Inflammatory macrophage treated with lipopolysaccharide for 1 hour (primary cell): ENCODE results near the gene IMP3.

ENCODE experiments used
- DNase-seq, 2 donors: peaks; one replicate each; pipeline ENCODE4 v3.0.0-alpha.2; 2020 to 2022

IMP3 gene

DNA sequence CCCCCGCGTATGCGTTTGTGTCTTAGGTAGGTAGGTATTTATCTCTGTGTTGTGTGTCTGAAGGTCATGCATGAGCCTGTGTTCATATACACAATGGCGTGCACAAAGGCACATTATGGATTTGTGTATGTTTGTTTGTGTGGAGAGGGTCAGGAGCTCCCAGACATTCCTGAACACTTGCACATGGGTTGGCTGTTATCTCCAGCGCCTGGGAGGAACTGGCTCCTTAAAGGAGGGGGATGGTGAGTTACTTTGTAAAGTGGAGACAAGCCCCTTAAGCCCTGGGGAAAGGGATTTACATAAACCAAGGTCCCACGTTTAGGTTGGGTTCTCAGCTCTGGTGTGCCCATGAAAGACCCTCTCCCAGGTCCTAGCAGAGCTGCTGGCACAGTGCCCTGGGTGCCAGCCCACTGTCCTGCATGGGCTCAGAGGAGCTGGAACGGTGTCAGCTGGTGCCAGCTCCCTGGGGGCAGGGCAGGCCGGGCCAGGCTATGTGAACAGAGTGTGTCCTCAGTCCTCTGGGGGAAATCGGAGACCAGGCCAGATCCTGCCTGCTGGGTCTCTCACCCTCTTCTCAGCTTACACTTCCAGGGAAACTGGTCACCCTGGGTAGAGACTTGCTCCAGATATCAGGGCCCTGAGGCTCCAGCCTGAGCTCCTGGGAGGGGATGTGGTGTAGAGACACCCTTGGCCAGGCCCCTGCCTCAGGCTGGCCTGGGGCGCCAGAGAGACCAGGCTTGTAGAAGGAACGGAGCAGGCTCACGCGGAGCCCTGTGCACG, 32.8 kb upstream of the IMP3 start:
- DNase-seq: no peak

DNA sequence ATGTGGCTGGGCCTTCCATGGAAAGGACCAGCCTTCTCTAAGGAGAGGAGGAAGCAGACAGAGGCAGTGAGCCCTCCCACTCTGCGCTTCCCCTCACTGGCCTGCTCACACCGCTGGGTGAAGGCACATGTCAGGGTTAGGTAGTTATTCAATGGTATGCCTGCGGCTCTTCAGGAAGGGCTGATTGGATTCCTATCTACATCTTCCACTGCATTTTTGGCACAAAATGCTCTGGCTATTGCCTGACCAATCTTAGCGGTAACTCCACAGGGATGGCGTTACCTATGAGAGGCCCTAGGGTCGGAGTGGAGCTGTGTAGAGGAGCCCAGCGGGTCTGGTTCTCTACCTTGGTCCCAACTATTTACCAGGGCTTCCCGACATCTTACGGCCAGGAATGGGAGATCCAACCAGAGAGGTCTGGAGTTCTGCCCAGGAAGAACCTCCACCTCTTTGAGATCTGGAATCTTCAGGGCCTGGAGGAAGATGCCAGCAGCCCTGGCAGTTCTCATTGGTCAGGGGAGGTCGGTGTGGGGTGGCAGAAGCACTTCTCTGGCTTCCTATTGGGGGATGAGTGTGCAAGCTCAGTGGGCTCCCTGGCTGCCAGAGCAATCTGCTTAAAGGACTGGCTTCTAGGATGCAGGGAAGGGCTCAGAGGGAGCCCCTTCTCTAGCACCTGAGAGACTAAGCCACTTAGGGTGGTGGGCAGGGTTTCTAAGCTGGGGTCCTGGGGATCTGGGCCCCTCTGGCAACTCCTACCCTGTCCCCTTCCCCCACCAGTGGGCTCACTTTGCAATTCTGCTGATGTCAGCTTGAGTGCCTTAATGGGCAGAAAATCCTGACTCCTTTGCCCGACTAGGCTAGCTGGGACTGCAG, 31.9 kb upstream of the IMP3 start:
- no peak for DNase-seq

DNA sequence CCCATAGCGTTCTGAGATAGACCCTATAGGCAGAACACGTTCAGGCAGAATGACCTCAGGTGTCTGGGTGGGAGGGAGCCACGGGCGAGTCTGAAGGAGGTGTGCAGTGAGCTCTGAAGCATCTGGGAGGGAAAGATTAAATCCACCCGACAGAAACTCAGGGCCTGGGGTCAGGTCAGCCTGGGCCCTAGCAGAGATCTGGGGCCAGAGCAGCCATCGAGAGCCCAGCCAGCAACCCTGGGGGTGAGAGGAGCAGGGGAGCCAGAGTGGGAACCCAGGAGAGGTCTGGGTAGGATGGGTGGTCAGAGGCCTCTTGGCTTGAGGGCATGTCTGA, 29.8 kb upstream of the IMP3 start:
- no peak for DNase-seq

DNA sequence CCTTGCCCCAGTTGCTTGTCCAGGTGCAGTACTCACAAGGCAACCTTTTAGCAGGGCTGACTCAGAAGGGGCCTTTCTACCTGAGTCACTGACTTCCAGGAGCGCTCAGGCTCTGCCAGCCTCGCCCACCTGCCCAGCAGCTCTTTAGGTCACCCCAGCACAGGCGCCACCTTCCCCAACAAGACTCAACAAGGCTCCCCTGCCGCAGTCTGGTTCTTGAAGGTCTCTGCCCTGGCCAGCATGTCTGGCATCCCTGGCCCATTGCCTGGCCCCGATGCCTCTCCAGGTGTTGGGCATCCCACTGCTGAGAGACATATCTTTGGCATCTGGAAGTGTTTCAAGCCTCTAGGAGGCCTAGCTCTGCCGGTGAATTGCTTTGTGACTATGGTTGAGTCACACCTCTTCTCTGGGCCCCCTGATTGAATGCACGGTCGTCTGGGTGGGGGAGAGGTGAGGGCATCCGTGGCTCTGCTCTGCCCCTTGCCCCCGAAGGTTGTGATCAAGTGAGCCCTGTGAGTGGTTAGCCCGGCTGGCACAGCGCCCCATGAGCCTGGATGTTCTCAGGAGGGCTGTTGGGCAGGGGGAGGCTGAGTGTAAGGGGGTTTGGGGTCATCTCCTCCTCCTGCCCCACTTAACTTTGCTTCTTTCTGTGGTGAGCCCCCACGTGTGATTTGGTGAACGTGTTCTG, 29.3 kb upstream of the IMP3 start:
- DNase-seq: no peak

DNA sequence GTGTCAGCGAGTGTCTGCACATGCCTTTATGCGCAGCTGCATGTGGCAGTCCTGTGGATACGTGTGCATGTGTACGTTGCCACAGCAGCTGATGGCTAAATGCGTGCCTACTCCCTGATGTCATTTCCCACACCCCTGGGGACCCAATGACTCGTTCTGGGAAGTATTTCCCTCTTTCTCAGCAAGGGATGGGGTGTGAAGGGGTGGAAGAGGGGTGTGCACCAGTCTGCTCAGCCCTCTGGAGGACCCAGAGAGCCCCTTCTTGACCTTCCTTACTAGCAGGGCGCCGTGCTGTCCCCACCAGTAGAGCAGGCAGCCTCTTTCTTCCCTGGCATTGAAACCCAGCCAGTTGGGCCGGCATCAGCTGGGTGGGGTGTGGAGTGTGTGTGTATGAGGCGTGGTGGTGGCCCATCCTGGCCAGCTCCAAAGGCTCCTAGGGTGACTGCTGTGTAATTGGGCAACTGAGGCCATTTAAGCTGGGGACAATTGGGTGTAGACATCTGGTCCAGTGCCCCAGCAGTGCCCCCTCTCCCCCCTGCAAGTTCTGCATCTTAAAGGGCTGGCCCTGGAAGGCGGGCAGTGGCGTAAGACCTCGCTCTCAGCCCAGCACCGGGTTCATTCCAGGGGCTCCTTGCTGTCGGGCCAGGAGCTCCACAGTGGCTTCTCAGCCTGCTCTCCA, 26.9 kb upstream of the IMP3 start:
- DNase-seq: peak; percentile 34 to 56

DNA sequence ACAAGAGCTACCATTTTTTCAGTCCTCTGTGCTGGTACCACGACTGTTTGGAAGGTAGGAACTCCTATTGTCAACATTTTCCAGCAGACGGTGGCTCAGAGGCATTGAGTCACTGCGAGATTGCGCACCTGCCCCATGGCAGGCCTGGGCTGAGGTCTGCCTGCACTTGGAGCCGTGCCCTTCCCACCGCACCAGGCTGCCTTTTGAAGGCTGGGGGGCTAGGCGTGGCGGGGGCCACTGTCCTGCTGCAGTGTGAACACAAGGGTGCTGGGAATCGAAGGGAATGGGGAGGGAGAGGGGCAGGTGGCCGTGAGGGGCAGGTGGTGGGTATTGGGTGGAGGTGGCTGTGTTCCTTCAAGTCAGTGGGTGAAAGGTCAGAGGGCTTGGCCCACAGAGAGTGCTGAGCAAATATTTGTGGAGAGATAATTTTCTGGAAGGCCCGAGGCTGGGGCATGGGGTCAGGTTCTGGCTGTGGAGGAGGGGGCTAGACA, 24.0 kb upstream of the IMP3 start:
- DNase-seq: no peak

DNA sequence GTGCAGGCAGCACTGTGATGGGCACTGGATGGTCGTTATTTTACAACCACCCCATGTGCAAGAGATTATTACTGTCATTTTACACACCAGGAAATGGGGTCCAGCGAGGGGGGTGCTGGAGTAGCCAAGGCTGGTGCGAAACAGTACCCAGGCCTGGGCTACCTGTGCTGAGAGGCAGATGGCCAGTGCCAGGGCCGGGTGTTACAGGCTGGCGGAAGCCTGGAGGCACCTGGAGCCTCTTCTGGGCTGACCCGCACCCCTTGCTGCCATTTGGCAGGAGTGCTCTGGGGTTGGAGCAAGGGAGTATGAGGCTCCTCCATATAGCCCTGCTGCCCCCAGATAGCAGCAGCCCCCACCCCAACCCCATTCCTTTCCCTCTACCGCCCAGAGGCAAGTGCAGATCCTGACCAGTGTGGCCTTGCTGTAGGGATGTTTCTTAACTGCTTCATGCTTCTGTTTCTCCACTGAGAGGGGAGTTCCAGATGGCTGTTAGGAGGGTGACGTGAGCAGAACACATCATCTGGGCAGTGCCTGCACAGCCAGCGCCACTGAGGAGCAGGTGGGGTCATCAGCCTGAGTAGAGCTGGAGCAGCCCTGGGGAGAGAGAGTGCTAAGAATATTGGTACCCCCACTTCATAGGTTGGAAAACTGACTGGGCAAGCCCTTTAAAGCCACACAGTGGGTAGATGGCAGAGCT, 22.9 kb upstream of the IMP3 start:
- DNase-seq: no peak

DNA sequence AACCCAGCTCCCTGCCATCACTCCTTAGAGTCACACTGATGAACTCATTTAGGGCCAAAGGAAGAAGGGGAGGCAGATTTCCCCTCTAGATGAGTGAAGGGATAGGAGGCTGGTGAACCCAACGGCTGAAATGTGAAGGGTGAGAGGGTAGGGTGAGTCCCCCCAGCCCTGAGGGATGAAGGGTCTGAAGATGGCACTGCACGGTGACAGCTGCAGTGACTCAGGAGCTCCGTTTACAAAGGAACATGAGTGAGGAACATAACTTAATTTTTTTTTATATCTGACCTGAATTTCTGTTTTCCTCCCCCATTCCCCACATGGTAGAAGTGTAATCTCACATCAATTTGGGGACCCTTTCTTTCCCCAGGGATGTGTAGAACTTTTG, 21.7 kb upstream of the IMP3 start:
- DNase-seq: no peak

DNA sequence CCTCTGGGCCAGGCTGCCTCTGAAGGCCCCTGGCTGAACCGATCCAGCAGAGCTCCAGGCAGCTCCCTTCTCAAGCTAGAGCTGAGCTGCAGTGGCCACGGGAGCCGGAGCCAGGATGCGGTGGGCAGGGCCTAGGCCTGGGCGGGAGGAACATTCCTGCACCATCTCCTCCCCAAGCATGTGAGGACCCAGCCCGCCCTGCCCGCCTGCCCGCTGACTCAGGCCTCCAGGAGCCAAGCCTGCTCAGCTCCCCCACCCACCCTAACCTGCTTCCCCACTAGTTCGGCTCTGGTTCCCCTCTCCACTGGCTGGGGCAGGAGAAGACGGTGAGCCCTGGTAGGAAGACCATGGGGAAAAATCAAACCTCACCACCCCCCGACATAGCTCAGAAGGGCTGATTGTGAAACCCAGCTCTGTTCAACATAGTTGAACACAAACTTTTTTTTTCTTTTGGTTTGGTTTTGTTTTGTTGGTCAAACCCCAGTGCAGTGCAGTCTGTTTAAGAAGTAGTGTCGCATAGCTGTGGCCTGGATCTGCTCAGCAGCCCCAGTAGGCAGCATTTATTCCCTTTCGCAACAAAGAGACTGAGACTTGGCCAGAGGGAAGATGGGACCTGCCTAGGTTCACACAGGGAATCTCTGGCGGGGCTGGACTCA, 21.2 kb upstream of the IMP3 start:
- peak in 1 of 2 donors; percentile 13 for DNase-seq

DNA sequence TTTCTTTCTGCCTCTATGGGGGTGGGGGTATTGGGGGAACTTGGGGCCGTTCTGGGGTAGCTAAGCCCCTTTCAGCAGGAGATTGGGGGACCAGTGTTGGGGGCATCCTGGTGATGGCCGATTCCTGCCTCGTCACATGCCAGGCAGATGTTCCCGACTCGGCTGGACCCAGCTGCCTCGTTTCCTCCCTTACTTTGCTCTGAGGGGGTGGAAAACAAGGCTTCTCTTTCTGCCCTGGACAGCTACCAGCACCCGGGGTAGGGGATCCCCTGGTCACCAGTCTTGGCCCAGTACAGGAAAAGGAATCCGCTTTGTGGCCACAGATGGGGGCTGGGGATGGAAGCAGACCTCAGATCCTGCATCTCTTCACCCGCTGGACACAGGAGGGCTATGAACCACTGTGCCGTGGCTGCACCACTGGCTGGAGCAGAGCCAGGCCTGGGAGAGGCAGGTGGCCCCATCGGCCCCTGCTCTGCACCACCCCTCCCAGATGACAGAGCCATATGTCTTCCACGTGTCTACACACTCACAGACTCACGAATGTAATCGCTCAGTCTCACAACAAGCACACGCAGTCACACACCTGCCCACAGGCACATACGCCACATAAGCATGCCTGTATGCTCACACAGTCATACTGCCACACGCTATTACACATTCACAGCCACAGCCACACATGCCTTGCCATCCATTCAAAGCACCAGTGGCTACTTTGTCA, 20.1 kb upstream of the IMP3 start:
- no peak for DNase-seq

DNA sequence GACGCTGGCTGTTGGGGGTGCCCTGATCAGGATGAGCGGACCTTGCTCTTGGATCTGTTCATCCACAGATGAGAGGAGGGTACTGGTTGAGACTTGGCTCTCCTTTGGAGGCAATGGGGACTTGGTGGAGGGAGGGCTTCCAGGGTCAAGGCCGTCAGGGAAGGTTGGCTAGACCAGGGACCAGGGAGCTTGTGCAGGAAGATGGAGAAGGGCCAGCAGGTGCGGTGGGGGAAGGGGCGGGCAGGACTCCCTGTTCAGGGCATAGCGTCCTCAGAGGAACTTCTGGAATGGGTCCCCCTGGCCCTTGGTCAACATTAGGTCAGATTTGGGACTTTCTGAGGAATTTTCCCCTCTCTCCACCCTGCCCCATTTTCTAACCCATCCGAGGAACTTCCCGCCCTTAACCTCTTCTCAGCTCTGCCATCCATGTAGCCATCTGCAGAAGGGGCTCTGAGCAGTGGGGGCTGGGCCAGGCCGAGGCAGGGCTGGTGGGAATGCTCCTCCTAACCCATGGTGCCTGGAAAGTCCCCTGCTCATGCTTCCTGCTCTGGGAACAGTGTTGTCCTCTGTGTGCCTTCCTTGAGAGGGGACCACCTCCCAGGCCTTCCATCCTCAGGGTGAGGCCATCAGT, 19.2 kb upstream of the IMP3 start:
- DNase-seq: peak in 1 of 2 donors; percentile 8

DNA sequence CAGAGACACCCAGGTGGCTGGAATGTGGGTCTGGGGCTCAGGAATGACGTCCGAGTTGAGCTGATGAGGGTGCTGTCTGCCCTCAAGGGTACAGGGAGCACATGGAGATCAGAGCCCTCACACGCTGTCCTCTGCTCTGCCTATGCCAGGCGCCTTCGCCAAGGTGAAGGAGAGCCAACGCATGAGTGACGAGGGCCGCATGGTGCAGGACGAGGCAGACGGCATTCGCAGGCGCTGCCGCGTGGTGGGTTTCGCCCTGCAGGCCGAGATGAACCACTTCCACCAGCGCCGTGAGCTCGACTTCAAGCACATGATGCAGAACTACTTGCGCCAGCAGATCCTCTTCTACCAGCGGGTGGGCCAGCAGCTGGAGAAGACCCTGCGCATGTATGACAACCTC, 16.8 kb upstream of the IMP3 start:
- no peak for DNase-seq

DNA sequence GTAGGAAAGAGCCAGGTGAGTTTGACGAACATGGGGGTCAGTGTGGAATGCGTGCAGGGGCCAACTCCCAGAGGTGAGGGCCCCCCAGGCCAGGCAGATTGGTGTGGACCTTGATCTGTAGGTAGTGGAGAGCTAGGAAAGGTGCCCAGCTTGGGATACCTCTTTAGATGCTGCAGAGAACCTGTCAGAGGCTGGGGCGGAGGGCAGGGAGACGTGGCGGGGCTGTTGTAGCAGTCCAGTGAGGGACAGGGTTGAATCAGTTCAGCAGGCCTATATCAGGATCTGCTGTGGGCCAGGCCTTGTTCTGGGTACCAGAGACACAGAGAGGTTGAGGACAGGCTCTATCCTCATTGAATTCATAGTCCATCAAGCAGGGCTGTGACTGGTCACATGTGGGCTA, 16.3 kb upstream of the IMP3 start:
- no peak for DNase-seq

DNA sequence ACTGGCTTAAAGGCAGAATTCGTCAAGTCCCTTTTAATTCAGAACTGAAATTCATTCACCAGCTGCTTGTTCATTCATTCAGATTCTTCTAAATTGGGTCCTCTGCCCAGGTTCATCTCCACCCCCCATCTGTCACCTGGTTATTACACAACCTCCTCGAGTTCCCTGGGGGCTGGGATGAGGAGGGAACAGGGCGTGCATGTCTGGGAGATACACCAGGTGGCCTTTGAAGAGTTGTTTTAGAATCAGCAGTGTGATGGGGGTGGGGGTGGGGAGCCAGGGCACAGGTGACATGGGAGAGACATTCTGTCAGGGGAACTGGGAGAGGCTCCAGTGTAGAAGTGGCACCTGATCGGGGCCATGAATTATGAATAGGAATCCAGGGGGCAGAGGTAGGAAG, 15.9 kb upstream of the IMP3 start:
- no peak for DNase-seq

DNA sequence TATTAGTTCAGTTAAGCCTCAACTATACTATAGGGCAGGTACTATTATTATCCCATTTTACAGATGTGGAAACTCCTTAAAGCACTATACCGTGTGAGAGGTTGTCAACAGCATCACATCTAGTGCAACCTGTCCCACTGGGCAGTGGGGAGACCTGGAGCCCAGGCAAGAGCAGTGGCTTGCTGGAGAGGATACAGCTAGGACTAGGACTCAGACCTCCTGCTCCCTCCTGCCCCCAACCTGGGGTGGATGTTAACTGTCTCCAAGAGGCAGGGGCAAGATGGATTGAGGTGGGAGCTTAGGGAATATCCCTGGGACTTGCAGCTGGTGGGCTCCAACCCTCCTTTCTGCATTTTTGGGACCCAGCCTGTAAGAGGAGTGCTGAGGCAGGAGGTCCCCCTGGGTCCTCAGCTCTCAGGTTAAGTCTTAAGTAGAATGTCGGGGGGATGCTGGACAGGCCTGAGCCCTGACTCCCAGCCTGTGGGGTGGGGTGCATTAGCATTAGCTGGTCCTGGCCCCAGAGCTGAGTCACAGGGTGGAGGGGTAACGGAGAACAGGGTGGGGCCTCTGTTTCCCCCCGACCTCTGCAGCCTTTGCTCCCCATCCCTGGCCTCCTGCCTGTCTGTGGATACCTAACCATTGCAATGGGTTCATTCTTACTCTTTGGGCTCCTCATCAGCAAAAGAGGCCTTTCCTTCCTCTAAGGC, 14.3 kb upstream of the IMP3 start:
- no peak for DNase-seq

DNA sequence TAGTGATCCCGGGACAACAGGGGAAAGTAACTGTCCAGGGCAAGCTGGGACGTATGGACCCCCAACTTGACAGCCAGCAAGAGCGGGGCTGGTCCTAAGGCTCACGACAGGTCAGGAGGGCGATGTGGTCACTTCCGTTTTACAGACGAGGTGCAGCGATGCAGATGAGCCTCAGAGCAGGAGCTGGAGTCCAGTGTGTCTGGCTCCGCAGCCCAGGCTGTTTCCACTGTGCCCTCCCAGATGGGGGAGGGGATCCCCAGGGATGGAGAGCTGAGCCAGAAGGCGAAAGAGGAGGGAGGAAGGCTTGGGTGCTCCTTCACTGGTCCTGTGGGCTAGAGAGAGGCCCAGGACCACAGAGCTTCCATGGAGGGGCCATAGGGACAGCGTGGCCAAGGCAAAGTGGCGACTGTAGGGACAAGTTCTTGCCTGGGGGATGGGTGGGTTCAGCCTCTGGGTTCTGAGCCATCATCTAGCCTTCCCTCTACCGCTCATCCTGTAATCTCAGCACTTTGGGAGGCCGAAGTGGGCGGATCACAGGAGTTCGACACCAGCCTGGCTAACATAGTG, 13.4 kb upstream of the IMP3 start:
- DNase-seq: no peak

DNA sequence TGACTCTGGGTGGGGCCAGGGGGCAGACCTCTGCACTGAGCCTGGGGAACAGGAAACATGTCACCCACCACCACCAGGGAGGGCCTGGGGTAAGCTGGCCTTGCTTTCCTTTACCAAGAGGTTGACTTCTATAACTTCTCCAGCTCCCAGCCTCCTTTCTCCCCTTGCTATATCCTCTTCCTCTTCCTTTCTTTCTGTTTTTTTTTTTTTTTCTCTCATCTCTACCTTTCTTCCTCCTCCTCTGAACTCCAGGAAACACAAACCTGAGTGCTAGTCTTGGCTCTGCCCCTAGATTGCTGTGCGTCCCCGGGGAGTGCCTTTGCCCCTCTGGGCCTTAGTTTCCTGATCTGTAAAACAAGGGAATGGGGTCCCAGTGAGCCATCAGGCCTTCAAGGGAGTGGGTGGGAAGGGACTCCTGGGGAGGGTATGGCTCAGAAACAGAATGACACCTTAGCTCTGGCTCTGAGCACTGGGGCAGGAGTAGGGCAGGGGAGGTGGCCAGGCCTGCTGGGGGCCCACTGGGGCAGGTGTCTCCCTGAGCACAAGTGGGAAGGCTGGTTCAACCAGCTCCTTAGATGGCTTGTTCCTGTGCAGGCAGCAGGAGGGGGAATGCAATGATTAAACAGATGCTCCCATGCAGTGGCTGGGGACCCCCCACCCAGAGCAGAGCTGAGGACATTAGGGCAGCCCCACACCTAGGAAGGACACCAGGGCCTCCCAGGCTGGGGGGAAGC, 12.0 kb upstream of the IMP3 start:
- DNase-seq: no peak

DNA sequence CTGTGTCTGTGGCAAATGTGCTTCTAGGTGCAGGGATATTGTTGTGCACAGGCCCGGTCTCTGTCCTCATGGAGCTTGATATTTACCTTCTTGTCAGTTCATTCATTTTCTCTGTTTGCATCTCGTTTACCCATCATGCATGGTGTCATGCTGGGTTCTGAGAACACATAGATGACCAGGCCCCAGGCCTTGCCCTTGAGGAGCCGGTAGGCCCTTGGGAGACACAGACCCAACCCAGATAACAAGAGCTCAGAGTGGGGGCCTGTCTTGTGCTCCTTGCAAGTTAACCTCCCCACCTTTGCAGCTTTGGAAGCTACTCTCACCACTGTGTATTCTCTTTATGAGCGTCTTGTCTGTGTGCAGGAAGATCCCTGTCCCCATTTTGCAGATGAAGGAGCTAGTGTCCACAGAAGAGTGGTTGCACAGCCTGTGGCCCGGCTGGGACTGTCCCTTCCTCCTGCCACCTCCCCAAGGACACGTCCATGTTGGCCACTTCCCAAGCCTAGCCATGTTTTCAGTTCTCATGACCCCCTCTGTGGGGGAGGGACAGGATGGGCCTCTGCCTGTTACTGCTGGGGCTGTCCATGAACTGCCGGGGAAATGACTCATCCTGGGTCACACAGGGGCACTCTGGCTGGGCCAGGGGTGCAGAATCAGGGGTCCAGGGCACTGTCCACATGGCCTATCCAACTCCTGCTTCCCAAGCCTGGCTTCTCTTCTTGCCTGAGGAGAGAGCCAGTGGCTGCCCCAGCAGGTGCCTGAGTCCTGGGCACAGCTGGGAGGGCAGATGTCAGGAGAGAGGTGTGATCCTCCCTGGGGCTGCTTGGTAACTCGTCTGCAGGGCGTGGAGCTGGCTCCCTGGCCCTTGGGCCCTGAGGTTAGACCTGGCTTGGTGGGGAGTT, 11.1 kb upstream of the IMP3 start:
- peak; percentile 41 to 70 for DNase-seq
